Measurements from ENCODE around the gene HBA2. TPM values are rescaled to one million over a fixed set of nuclear protein-coding genes. Genes with fewer than 3 reads are reported as not detected.
"Not testable (repeated sequence)": the region's sequence is repeated elsewhere in the genome, so short reads cannot be mapped to it uniquely, and the experiment has no call there.

HBA2 gene
- total RNA-seq, 1 experiment from 2014 or later: not detected

DNA sequence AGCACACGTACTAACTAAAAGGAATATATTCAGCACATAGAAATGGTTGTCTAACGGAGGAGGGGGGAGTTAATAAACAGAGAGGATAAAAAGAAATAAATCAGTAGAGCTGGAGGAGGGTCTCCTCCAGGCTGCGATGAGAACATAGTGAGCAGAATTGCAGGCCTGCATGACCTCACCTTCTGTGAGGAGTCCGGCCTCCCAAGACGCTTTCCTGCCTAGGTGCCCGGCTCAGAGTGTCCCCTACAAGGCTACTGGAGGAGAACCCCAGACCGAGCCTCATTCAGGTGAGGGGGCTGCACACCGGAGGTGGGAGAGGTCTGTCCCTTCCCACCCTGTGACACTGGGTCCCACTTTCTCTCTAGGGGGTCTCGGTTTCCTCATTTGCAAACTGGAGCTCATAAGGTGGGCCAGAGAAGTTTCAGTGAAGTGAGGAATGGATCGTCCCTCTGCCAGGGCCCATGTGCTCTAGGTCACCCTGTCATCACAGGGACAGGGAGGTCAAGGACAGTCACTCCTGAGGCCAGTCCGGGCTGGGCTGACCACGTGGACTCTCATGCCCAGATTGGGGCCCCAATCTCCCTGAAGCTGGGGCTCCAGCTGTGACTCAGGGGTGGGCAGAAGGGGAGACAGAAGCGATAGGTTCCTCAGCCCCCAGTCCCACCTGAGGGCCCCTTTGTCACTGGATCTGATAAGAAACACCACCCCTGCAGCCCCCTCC, 10.2 kb upstream of the HBA2 start:
- no peak overlapping the region for H2BK5ac ChIP-seq (ENCODE audit: insufficient read length, low read length)
- H3K79me2 ChIP-seq (ENCODE audit: insufficient read depth, low read length): no peaks in the 10 kb centered on the region
- Mint-ChIP-seq H3K4me1 (peaks cover 11 to 20% of the 10 kb centered on the region in 2 experiments), H3K27ac (no peak overlapping the region), H3K4me3 (no peak overlapping the region), H3K9me3 (no peaks in the 10 kb centered on the region), H3K27me3 (ENCODE audit: low read depth) (peaks cover 69% of the 10 kb centered on the region), H3K36me3 (ENCODE audit: insufficient read depth in 1 of 3, low read depth in 3 of 3) (no peaks in the 10 kb centered on the region)
- H3K27ac ChIP-seq (ENCODE audit: insufficient read length, low read depth, low read length): no peak overlapping the region
- DNase-seq: no peak
- H3T11ph ChIP-seq (ENCODE audit: low read length): no peak overlapping the region
- no peak overlapping the region for H3K18ac ChIP-seq (ENCODE audit: insufficient read length, low read depth, low read length)
- H3K4me1 ChIP-seq (ENCODE audit: insufficient read depth, low read length): no peaks in the 10 kb centered on the region
- H3K23me2 ChIP-seq (ENCODE audit: insufficient read length, low read depth, low read length, poor library complexity, severe bottlenecking): peaks cover 8% of the 10 kb centered on the region
- H3K79me1 ChIP-seq (ENCODE audit: insufficient read depth, low read depth, low read length, poor library complexity, severe bottlenecking): no peaks in the 10 kb centered on the region
- H4K91ac ChIP-seq (ENCODE audit: insufficient read length, low read depth, low read length): no peak overlapping the region
- H3K9ac ChIP-seq (ENCODE audit: extremely low read depth, insufficient read length, low read length): no peak overlapping the region
- WGBS (ENCODE audit: extremely low coverage, insufficient read length, low lambda C conversion rate): 100% methylated on average over 1 of the region's 13 CpGs
- H3K4me2 ChIP-seq (ENCODE audit: insufficient read depth, insufficient read length, low read length): no peak overlapping the region
- H2BK15ac ChIP-seq (ENCODE audit: low read depth, low read length): no peak overlapping the region
- TF ChIP-seq, protein P1, sequence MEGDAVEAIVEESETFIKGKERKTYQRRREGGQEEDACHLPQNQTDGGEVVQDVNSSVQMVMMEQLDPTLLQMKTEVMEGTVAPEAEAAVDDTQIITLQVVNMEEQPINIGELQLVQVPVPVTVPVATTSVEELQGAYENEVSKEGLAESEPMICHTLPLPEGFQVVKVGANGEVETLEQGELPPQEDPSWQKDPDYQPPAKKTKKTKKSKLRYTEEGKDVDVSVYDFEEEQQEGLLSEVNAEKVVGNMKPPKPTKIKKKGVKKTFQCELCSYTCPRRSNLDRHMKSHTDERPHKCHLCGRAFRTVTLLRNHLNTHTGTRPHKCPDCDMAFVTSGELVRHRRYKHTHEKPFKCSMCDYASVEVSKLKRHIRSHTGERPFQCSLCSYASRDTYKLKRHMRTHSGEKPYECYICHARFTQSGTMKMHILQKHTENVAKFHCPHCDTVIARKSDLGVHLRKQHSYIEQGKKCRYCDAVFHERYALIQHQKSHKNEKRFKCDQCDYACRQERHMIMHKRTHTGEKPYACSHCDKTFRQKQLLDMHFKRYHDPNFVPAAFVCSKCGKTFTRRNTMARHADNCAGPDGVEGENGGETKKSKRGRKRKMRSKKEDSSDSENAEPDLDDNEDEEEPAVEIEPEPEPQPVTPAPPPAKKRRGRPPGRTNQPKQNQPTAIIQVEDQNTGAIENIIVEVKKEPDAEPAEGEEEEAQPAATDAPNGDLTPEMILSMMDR (conservative IDR thresholded peaks at IDR 0.05): no peak
- no peak overlapping the region for H3K23ac ChIP-seq (ENCODE audit: insufficient read length, low read depth, low read length)
- H3K14ac ChIP-seq (ENCODE audit: insufficient read depth, low read length): no peak overlapping the region
- H2BK120ac ChIP-seq (ENCODE audit: low read depth, low read length, poor library complexity, severe bottlenecking): no peak overlapping the region
- no peak overlapping the region for H4K8ac ChIP-seq (replicated peaks; ENCODE audit: insufficient read length, low read depth, low read length)
- H2BK12ac ChIP-seq (ENCODE audit: insufficient read length, low read depth, low read length): no peak overlapping the region
- H3K4ac ChIP-seq (ENCODE audit: low read depth, low read length): no peak overlapping the region
- peaks cover 24% of the 10 kb centered on the region for H3K27me3 ChIP-seq (ENCODE audit: insufficient read depth, low read length)
- H4K5ac ChIP-seq (ENCODE audit: insufficient read length, low read depth, low read length): no peak overlapping the region
- no peak overlapping the region for H2AK5ac ChIP-seq (ENCODE audit: insufficient read length, low read length)
- H2BK20ac ChIP-seq (ENCODE audit: low read depth, low read length, poor library complexity, severe bottlenecking): no peak overlapping the region
- H4K20me1 ChIP-seq (ENCODE audit: control insufficient read depth, insufficient read depth, insufficient read length): no peaks in the 10 kb centered on the region
- no peak overlapping the region for H3K56ac ChIP-seq (ENCODE audit: insufficient read length, low read depth, low read length)
- H2AFZ ChIP-seq (ENCODE audit: low read length): no peak overlapping the region
- H3K9me3 ChIP-seq (ENCODE audit: control insufficient read depth, low read depth, low read length): no peaks in the 10 kb centered on the region

DNA sequence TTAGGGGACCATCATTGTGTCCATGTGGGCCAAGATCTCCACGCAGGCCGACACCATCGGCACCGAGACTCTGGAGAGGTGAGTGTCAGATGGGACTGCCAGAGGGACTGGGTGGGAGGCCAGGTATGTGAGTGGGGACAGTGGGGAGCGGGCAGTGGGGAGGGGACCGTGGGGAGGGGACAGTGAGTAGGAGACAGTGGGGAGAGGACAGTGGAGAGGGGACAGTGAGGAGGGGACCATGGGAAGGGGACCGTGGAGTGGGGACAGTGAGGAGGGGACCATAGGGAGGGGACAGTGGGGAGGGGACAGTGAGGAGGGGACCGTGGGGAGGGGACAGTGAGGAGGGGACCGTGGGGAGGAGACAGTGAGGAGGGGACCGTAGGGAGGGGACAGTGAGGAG, 9.5 kb upstream of the HBA2 start:
- peak overlapping the region in 1 of 2 experiments; percentile 35; a peak in 1 of 5 replicates for H3K4me3 Mint-ChIP-seq
- no CpG with 5 or more reads among the region's 10 CpGs for WGBS (ENCODE audit: extremely low coverage, insufficient read length, low lambda C conversion rate)

More for the DNA sequence above, 9.5 kb upstream of the HBA2 start:
- H3K18ac ChIP-seq (ENCODE audit: insufficient read length, low read depth, low read length); H2BK20ac ChIP-seq (ENCODE audit: low read depth, low read length, poor library complexity, severe bottlenecking); H3K27ac Mint-ChIP-seq; H4K8ac ChIP-seq (replicated peaks; ENCODE audit: insufficient read length, low read depth, low read length); H3K4me1 ChIP-seq (ENCODE audit: insufficient read depth, low read length); H3T11ph ChIP-seq (ENCODE audit: low read length); H2AK5ac ChIP-seq (ENCODE audit: insufficient read length, low read length); H3K14ac ChIP-seq (ENCODE audit: insufficient read depth, low read length); H3K36me3 Mint-ChIP-seq (ENCODE audit: insufficient read depth in 1 of 3, low read depth in 3 of 3); H2AFZ ChIP-seq (ENCODE audit: low read length); H3K23me2 ChIP-seq (ENCODE audit: insufficient read length, low read depth, low read length, poor library complexity, severe bottlenecking); H3K27ac ChIP-seq (ENCODE audit: insufficient read length, low read depth, low read length); H4K20me1 ChIP-seq (ENCODE audit: control insufficient read depth, insufficient read depth, insufficient read length); H2BK120ac ChIP-seq (ENCODE audit: low read depth, low read length, poor library complexity, severe bottlenecking); H3K9me3 Mint-ChIP-seq; H3K4me2 ChIP-seq (ENCODE audit: insufficient read depth, insufficient read length, low read length); H3K79me1 ChIP-seq (ENCODE audit: insufficient read depth, low read depth, low read length, poor library complexity, severe bottlenecking); H3K23ac ChIP-seq (ENCODE audit: insufficient read length, low read depth, low read length); H3K56ac ChIP-seq (ENCODE audit: insufficient read length, low read depth, low read length); DNase-seq; H4K5ac ChIP-seq (ENCODE audit: insufficient read length, low read depth, low read length); H3K4ac ChIP-seq (ENCODE audit: low read depth, low read length); H4K91ac ChIP-seq (ENCODE audit: insufficient read length, low read depth, low read length); H3K79me2 ChIP-seq (ENCODE audit: insufficient read depth, low read length); H2BK12ac ChIP-seq (ENCODE audit: insufficient read length, low read depth, low read length); H3K9me3 ChIP-seq (ENCODE audit: control insufficient read depth, low read depth, low read length); H2BK5ac ChIP-seq (ENCODE audit: insufficient read length, low read length); H2BK15ac ChIP-seq (ENCODE audit: low read depth, low read length); H3K9ac ChIP-seq (ENCODE audit: extremely low read depth, insufficient read length, low read length): not testable (repeated sequence)
- H3K4me1 Mint-ChIP-seq: peaks cover 11 to 20% of the 10 kb centered on the region in 2 experiments
- H3K27me3 ChIP-seq (ENCODE audit: insufficient read depth, low read length): peaks cover 29% of the 10 kb centered on the region
- peaks cover 69% of the 10 kb centered on the region for H3K27me3 Mint-ChIP-seq (ENCODE audit: low read depth)
